ENCODE measurements around the gene TXLNB.

DNA sequence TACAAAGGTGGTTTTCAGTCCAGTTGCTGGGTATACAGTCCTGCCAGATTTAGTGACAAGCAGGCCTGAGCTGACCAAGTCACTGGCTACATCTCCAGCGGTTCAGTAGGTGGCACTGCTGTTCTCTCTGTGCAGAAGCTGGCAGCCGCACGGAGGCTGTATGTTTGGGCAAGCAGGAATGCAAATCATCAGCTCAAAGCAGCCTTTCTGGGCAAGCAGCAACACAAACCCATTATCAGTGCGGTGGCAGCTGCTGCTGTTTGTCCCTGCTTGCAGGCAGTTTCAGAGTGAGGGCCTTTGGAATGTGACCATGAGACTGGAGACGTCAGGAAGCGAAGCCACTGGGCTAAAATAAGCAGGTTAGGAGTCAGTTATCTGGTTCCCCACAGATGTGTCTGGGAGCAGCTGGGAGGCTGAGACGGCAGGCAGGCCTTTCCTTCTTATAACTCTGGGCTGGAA lies 72.5 kb downstream of the TXLNB start:
- TF ChIP-seq ZSCAN16 (tag by site-specific recombination; IDR thresholded peaks at IDR 0.05) (no peak), ZBTB20 (tag by site-specific recombination; IDR thresholded peaks at IDR 0.05) (no peak), KLF16 (tag by site-specific recombination; IDR thresholded peaks at IDR 0.05) (no peak), ZNF530 (tag by site-specific recombination; IDR thresholded peaks at IDR 0.05; ENCODE audit: low read depth) (no peak), GFI1B (tag by site-specific recombination; IDR thresholded peaks at IDR 0.05) (no peak), ZNF623 (tag by site-specific recombination; IDR thresholded peaks at IDR 0.05) (no peak), HOXA7 (CRISPR knock-in tag; IDR thresholded peaks at IDR 0.05; ENCODE audit: borderline replicate concordance) (no peak), ZNF549 (tag by site-specific recombination; IDR thresholded peaks at IDR 0.05) (no peak), ZNF521 (tag by site-specific recombination; IDR thresholded peaks at IDR 0.05) (no peak), ZBTB1 (tag by site-specific recombination; IDR thresholded peaks at IDR 0.05) (no peak)
- TF ChIP-seq, protein P1, sequence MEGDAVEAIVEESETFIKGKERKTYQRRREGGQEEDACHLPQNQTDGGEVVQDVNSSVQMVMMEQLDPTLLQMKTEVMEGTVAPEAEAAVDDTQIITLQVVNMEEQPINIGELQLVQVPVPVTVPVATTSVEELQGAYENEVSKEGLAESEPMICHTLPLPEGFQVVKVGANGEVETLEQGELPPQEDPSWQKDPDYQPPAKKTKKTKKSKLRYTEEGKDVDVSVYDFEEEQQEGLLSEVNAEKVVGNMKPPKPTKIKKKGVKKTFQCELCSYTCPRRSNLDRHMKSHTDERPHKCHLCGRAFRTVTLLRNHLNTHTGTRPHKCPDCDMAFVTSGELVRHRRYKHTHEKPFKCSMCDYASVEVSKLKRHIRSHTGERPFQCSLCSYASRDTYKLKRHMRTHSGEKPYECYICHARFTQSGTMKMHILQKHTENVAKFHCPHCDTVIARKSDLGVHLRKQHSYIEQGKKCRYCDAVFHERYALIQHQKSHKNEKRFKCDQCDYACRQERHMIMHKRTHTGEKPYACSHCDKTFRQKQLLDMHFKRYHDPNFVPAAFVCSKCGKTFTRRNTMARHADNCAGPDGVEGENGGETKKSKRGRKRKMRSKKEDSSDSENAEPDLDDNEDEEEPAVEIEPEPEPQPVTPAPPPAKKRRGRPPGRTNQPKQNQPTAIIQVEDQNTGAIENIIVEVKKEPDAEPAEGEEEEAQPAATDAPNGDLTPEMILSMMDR (tag by site-specific recombination; IDR thresholded peaks at IDR 0.05): peak; percentile 88
- TF ChIP-seq, protein P2, sequence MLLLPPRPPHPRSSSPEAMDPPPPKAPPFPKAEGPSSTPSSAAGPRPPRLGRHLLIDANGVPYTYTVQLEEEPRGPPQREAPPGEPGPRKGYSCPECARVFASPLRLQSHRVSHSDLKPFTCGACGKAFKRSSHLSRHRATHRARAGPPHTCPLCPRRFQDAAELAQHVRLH (tag by site-specific recombination; IDR thresholded peaks at IDR 0.05): no peak
- TF ChIP-seq, protein P3, sequence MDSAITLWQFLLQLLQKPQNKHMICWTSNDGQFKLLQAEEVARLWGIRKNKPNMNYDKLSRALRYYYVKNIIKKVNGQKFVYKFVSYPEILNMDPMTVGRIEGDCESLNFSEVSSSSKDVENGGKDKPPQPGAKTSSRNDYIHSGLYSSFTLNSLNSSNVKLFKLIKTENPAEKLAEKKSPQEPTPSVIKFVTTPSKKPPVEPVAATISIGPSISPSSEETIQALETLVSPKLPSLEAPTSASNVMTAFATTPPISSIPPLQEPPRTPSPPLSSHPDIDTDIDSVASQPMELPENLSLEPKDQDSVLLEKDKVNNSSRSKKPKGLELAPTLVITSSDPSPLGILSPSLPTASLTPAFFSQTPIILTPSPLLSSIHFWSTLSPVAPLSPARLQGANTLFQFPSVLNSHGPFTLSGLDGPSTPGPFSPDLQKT (IDR thresholded peaks at IDR 0.05; ENCODE audit: borderline replicate concordance, low read depth, low read length): no peak

Data from HEK293 (cell line).